Ovary (tissue), 9 donors: ENCODE data around the gene TRIM66. TPM values are rescaled to one million over a fixed set of nuclear protein-coding genes. Genes with fewer than 3 reads are reported as not detected.
A peak's percentile ranks its signal among the peaks of the same experiment; 100 is the strongest.

ENCODE experiments used
- DNase-seq, 5 donors: peaks; one replicate each; pipeline ENCODE4 v3.0.0-alpha.2; 2019 to 2020
- H3K27ac ChIP-seq, 2 donors: fragments of 200-600 bp; one replicate each; pipeline versions ENCODE4 v1.5.1 to v1.8.0; 2019 to 2022
- H3K27me3 ChIP-seq: fragments of 200-600 bp; one replicate; pipeline ENCODE4 v1.8.0; 2022
- H3K36me3 ChIP-seq: fragments of 200-600 bp; sonication (generic); one replicate; pipeline ENCODE4 v1.5.1; 2019
- H3K4me1 ChIP-seq: one replicate; pipeline ENCODE4 v1.8.1; 2013; ENCODE audit warnings: mild to moderate bottlenecking, moderate library complexity; ENCODE audit not compliant: insufficient read depth
- H3K4me3 ChIP-seq: fragments of 200-600 bp; sonication (generic); one replicate; pipeline ENCODE4 v1.5.1; 2017
- H3K9me3 ChIP-seq, 2 donors: fragments of 200-600 bp in 1 of 2; sonication (generic) in 1 of 2; one replicate each; pipeline versions ENCODE4 v1.5.1 to v1.8.1; 2013 to 2019; ENCODE audit warnings: mild to moderate bottlenecking in 1 of 2, moderate library complexity in 1 of 2
- CTCF ChIP-seq, 3 donors: fragments of 450-650 bp in 2 of 3; fragments of 200-600 bp in 1 of 3; IDR thresholded peaks; one replicate each; pipeline versions ENCODE4 v1.5.1 to v1.8.0; 2016 to 2022; ENCODE audit warnings: antibody characterized with exemption in 3 of 3, mild to moderate bottlenecking in 1 of 3
- EP300 ChIP-seq: sonication (generic); formaldehyde crosslinking; IDR thresholded peaks from one replicate; pipeline ENCODE4 v1.6.1; 2017; ENCODE audit warnings: antibody characterized with exemption
- POLR2A ChIP-seq: fragments of 450-650 bp; IDR thresholded peaks from one replicate; pipeline ENCODE4 v1.6.1; 2017; ENCODE audit warnings: antibody characterized with exemption, mild to moderate bottlenecking, moderate library complexity
- WGBS, 3 donors: extraction: QIAGEN DNeasy Blood & Tissue Kit in 1 of 3; methylation state at CpG; one replicate each; pipeline versions ENCODE4 v1.1.5 to v1.1.7; 2013 to 2017; 5-methylcytosine and 5-hydroxymethylcytosine counted together
- intact Hi-C, 4 donors: fragments of 100-400 bp; cut with DNase I; formaldehyde crosslinking; loops; one replicate each; pipeline versions ENCODE4 v1.11.0 to v1.15.1; 2022 to 2023
- polyA plus RNA-seq, 2 donors: library from polyadenylated mRNA; stranded (reverse); fragments of 200-250 nt in 1 of 2; fragments of 350-450 nt in 1 of 2; fragmentation: Illumina TruSeq in 1 of 2; extraction: RNeasy Lipid Tissue Mini Kit (QIAGEN cat#74804) in 1 of 2; gene quantifications; one replicate each; pipeline ENCODE4 v1.2.3, GENCODE V29; 2013 to 2014
- total RNA-seq, 7 donors: library from RNA; depleted of rRNA in 2 of 7; stranded (reverse); fragments of >200 nt in 2 of 7; fragmentation: NEBNext Ultra II Directional in 3 of 7; extraction: Animal tissue kit (Norgen Biotek cat#: 25700) in 3 of 7; gene quantifications; one replicate each; pipeline versions ENCODE4 v1.1.0 to v1.2.4, GENCODE V29; 2016 to 2023
- donor health status: DM: no; HTN: no; CAD: no; lungs with moderate emphysema.
- donor health status: DM: no; HTN: no; CAD: no.
- donor health status: Bipolar disorder and iron deficiency.
- donor health status: DM: yes; HTN: yes; CAD: no.
- donor health status: DM: no; HTN: no; CAD: no.
- donor health status: DM: yes; HTN: yes; CAD: no.

The TRIM66 gene
- total and polyA plus RNA-seq, 9 donors = 2.3 to 15.4 (median 4.9) TPM

- Histone ChIP-seq H3K36me3 (no peaks in the 10 kb centered on the region), H3K4me1 (no peaks in the 10 kb centered on the region), H3K27ac (no peak overlapping the region), H3K9me3 (no peaks in the 10 kb centered on the region), H3K4me3 (no peak overlapping the region), H3K27me3 (no peaks in the 10 kb centered on the region)
- intact Hi-C loops = loop anchor here in 1 of 4 donors (10.0 kb wide), 1 partner anchor 271 kb away; the partner anchor contains the start of gene TMEM9B
- TF ChIP-seq EP300 (no peak), CTCF (IDR thresholded peaks at IDR 0.05) (no peak), POLR2A (no peak)
- 82 to 86% (median 86%) methylated on average over 7 of the region's 7 CpGs for WGBS, 3 donors
- DNase-seq = no peak
Measured at GRCh38 chr11:8693555-8693954, 11.1 kb upstream of the TRIM66 start.

GRCh38 chr11:8693010-8693551 is 10.6 kb upstream of the TRIM66 start:
- no peak overlapping the region for H3K27ac ChIP-seq
- 78 to 84% (median 80%) methylated on average over 6 of the region's 6 CpGs for WGBS, 3 donors
- TF ChIP-seq EP300 (no peak), POLR2A (no peak), CTCF (IDR thresholded peaks at IDR 0.05) (no peak)
- no peaks in the 10 kb centered on the region for H3K36me3 ChIP-seq
- no peaks in the 10 kb centered on the region for H3K27me3 ChIP-seq
- no peaks in the 10 kb centered on the region for H3K9me3 ChIP-seq
- no peak for DNase-seq
- no peak overlapping the region for H3K4me3 ChIP-seq
- intact Hi-C loops = loop anchor here in 1 of 4 donors (10.0 kb wide), 1 partner anchor 272 kb away; the partner anchor contains the start of gene TMEM9B
- peaks cover 1% of the 10 kb centered on the region for H3K4me1 ChIP-seq

GRCh38 chr11:8692417-8692816 is 10.0 kb upstream of the TRIM66 start:
- intact Hi-C loops = loop anchor here in 1 of 4 donors (10.0 kb wide), 1 partner anchor 272 kb away; the partner anchor contains the start of gene TMEM9B
- WGBS, 3 donors = 56 to 89% (median 76%) methylated on average over 3 of the region's 3 CpGs
- Histone ChIP-seq H3K27me3 (no peaks in the 10 kb centered on the region), H3K27ac (no peak overlapping the region), H3K9me3 (no peaks in the 10 kb centered on the region), H3K36me3 (no peaks in the 10 kb centered on the region), H3K4me3 (no peak overlapping the region), H3K4me1 (peaks cover 3% of the 10 kb centered on the region)
- no peak for TF ChIP-seq CTCF (IDR thresholded peaks at IDR 0.05)
- TF ChIP-seq POLR2A = no peak
- TF ChIP-seq EP300 = no peak
- DNase-seq = no peak

GRCh38 chr11:8691601-8692000 is 9.1 kb upstream of the TRIM66 start:
- Histone ChIP-seq H3K4me1 (peaks cover 3% of the 10 kb centered on the region), H3K4me3 (no peak overlapping the region), H3K27me3 (no peaks in the 10 kb centered on the region), H3K36me3 (no peaks in the 10 kb centered on the region), H3K9me3 (no peaks in the 10 kb centered on the region), H3K27ac (no peak overlapping the region)
- intact Hi-C loops = loop anchor here in 1 of 4 donors (10.0 kb wide), 1 partner anchor 273 kb away; the partner anchor contains the start of gene TMEM9B
- WGBS, 3 donors = 88 to 90% (median 88%) methylated on average over 6 of the region's 6 CpGs
- TF ChIP-seq POLR2A = no peak
- peak in 1 of 5 donors; percentile 3 for DNase-seq
